Measurements from ENCODE around the gene NOTUM. TPM values are rescaled to one million over a fixed set of nuclear protein-coding genes. Genes with fewer than 3 reads are reported as not detected.

Gene NOTUM
- polyA plus RNA-seq, 1 donor, result 2.2 TPM

- DNase-seq, result peak; percentile 84
Measured at GRCh38 chr17:81911277-81911961, 49.6 kb downstream of the NOTUM start, which contains the start of gene PCYT2. PCYT2 (minus strand) TSS chr17:81911399; CDS start chr17:81911355, 44 bp downstream.

- no peak for DNase-seq
Measured at GRCh38 chr17:81910840-81911276, 50.1 kb downstream of the NOTUM start.

GRCh38 chr17:81909966-81910839, 50.8 kb downstream of the NOTUM start:
- DNase-seq, result no peak

- no peak for DNase-seq
Measured at GRCh38 chr17:81909231-81909630, 51.8 kb downstream of the NOTUM start.

GRCh38 chr17:81908793-81909192, 52.2 kb downstream of the NOTUM start:
- no peak for DNase-seq

- DNase-seq, result no peak
Measured at GRCh38 chr17:81907219-81908145, 53.5 kb downstream of the NOTUM start.

GRCh38 chr17:81906476-81907218, 54.3 kb downstream of the NOTUM start:
- no peak for DNase-seq

- no peak for DNase-seq
Measured at GRCh38 chr17:81905993-81906392, 55.0 kb downstream of the NOTUM start.

- no peak for DNase-seq
Measured at GRCh38 chr17:81905424-81905875, 55.5 kb downstream of the NOTUM start.

GRCh38 chr17:81904600-81905423, 56.2 kb downstream of the NOTUM start:
- no peak for DNase-seq

GRCh38 chr17:81903896-81904599, 56.9 kb downstream of the NOTUM start:
- no peak for DNase-seq

GRCh38 chr17:81903415-81903831, 57.6 kb downstream of the NOTUM start:
- DNase-seq, result no peak

- DNase-seq, result no peak
Measured at GRCh38 chr17:81902653-81903414, 58.2 kb downstream of the NOTUM start.

Other genes with a start within 250 kb of the NOTUM start
- gene SLC25A10, start 248.9 kb downstream of the NOTUM start, polyA plus RNA-seq (ENCODE audit: insufficient read length), result 13.0 TPM
- gene GCGR, start 157.0 kb downstream of the NOTUM start, polyA plus RNA-seq (ENCODE audit: insufficient read length), result 9.2 TPM
- 65.0 TPM for gene MCRIP1, start 127.9 kb downstream of the NOTUM start, polyA plus RNA-seq (ENCODE audit: insufficient read length)
- 0.22 TPM for gene PPP1R27, start 126.1 kb downstream of the NOTUM start, polyA plus RNA-seq (ENCODE audit: insufficient read length)
- 425 TPM for gene P4HB, start 100.7 kb downstream of the NOTUM start, polyA plus RNA-seq (ENCODE audit: insufficient read length)
- 149 TPM for gene ARHGDIA, start 89.8 kb downstream of the NOTUM start, polyA plus RNA-seq (ENCODE audit: insufficient read length)
- 70.2 TPM for gene ALYREF, start 69.6 kb downstream of the NOTUM start, polyA plus RNA-seq (ENCODE audit: insufficient read length)
- 62.1 TPM for gene ANAPC11, start 69.5 kb downstream of the NOTUM start, polyA plus RNA-seq (ENCODE audit: insufficient read length)
- gene NPB, start 58.9 kb downstream of the NOTUM start, polyA plus RNA-seq (ENCODE audit: insufficient read length), result 0.90 TPM
- gene PCYT2, start 49.8 kb downstream of the NOTUM start, polyA plus RNA-seq (ENCODE audit: insufficient read length), result 41.5 TPM
- 15.0 TPM for gene SIRT7, start 43.0 kb downstream of the NOTUM start, polyA plus RNA-seq (ENCODE audit: insufficient read length)
- gene MAFG, start 33.5 kb downstream of the NOTUM start, polyA plus RNA-seq (ENCODE audit: insufficient read length), result 12.1 TPM
- 19.9 TPM for gene PYCR1, start 23.9 kb downstream of the NOTUM start, polyA plus RNA-seq (ENCODE audit: insufficient read length)
- 0.18 TPM for gene MYADML2, start 14.0 kb downstream of the NOTUM start, polyA plus RNA-seq (ENCODE audit: insufficient read length)
- 25.3 TPM for gene ASPSCR1, start 16.4 kb upstream of the NOTUM start, polyA plus RNA-seq (ENCODE audit: insufficient read length)
- 34.4 TPM for gene CENPX, start 61.7 kb upstream of the NOTUM start, polyA plus RNA-seq (ENCODE audit: insufficient read length)
- gene LRRC45, start 62.1 kb upstream of the NOTUM start, polyA plus RNA-seq (ENCODE audit: insufficient read length), result 10.4 TPM
- gene RAC3, start 70.5 kb upstream of the NOTUM start, polyA plus RNA-seq (ENCODE audit: insufficient read length), result 10.1 TPM
- 69.8 TPM for gene DCXR, start 76.5 kb upstream of the NOTUM start, polyA plus RNA-seq (ENCODE audit: insufficient read length)
- 37.3 TPM for gene RFNG, start 90.6 kb upstream of the NOTUM start, polyA plus RNA-seq (ENCODE audit: insufficient read length)
- gene GPS1, start 90.7 kb upstream of the NOTUM start, polyA plus RNA-seq (ENCODE audit: insufficient read length), result 102 TPM
- 74.1 TPM for gene DUS1L, start 104.6 kb upstream of the NOTUM start, polyA plus RNA-seq (ENCODE audit: insufficient read length)
- gene FASN, start 137.0 kb upstream of the NOTUM start, polyA plus RNA-seq (ENCODE audit: insufficient read length), result 34.3 TPM

All from left kidney (tissue), 2 donors.